Stimulated activated effector memory CD8-positive, alpha-beta T cell treated with anti-CD3 and anti-CD28 coated beads, Interleukin-12 subunit alpha, Interleukin-12 subunit beta, amount 100 ng/mL, for 72 hours (primary cell): ENCODE results near the gene CXCL14.

Experiments used
- ATAC-seq: fragments of 150-1000 bp; cut with Tn5 transposase; 2 replicates; pipeline ENCODE4 v1.10.0; 2021
- DNase-seq, 2 donors: peaks; one replicate each; pipeline ENCODE4 v3.0.0; 2021 to 2022; ENCODE audit warnings: low spot score in 2 of 2
- H3K27ac Mint-ChIP-seq: one replicate; pipeline ENCODE4 v1.8.0; 2022; ENCODE audit warnings: mild to moderate bottlenecking, mixed read lengths
- H3K36me3 Mint-ChIP-seq: one replicate; pipeline ENCODE4 v1.8.0; 2022; ENCODE audit warnings: mild to moderate bottlenecking, mixed read lengths
- H3K4me1 Mint-ChIP-seq: one replicate; pipeline ENCODE4 v1.8.0; 2022; ENCODE audit warnings: mixed read lengths
- H3K4me3 Mint-ChIP-seq: one replicate; pipeline ENCODE4 v1.8.0; 2022; ENCODE audit warnings: mild to moderate bottlenecking, mixed read lengths
- H3K9me3 Mint-ChIP-seq: one replicate; pipeline ENCODE4 v1.8.0; 2022; ENCODE audit warnings: mixed read lengths

Gene CXCL14

DNA sequence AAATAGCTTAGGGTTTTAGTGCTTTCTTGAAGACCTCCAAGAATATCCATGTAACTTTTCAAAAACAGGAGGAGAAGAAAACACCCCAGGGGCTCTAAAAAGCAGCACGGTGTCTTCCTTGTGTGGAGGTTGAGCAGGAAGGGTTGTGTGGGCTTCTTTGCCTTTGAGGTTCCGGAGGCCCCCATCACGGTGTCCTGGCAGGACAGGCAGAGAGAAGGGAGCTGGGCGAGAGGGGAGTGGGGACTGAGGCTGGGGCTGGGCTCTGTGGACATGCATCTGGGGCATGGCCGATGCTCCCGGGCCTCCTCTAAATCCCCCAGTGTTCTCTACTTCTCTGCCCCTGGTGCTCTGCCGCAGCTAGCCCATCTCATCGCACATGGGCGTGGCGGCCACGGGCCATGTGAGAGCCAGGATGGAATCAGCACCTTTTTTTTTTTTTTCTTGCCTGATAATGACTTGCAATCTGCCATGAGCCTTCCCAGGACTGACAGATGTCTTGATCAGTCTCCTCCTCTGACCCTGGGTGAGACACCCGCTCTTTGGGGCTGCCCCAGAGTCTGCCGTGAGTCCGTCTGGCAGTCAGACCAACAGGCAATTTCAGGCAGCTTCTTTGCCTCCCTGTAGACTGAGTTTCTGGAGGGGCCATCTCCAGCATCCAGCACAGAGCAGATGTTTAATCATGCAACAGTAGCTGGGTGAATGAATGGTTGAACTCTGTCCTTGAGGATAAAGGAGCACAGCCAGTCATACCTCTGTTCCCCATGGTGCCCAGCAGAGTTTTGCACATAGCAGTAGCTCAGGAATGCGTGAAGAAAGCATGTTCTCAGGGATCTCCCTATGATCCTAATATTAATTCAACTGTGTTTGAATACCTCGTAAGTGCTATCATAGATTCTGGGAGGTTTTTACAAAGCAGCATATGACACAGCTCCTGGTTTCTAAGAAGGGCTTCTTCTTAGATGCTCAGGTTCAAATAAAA is 12.1 kb downstream of the CXCL14 start:
- Mint-ChIP-seq H3K9me3 (no peaks in the 10 kb centered on the region), H3K36me3 (no peaks in the 10 kb centered on the region), H3K4me3 (no peak overlapping the region), H3K4me1 (peaks cover 6% of the 10 kb centered on the region), H3K27ac (no peak overlapping the region)
- DNase-seq (no peak), ATAC-seq (no peak)

DNA sequence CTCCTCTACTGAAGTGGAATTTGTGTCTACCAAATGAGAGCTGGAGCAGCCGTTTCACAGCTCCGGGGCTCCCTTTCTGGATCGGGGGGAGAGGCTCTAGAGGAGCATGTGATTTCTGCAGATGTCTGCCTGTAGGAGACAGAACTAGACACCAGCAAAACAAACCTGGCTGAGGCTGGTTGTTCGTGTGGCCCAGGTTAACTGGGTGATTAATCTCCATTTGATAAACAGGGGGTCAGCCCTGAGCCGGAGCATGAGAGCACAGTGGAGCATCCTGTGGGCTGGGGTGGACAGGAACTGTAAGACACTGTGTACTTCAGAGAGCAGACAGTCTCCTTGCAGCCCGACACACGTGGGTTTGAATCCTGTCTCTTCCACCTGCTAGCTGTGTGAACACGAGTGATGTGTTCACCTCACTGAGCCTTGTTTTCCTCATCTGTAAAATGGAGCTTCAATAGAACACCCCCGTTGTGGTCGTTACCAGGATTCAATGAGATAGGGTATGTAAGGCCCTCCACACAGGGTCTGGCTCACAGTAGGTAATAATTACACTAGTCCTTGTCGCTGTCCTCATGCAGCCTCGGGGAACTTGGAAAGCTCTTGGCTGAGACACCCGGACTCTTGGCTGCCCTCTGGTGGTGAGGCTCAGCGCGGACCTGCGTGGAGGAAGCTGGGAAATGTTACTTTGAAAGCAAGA is 12.9 kb downstream of the CXCL14 start:
- H3K36me3 Mint-ChIP-seq, result no peaks in the 10 kb centered on the region
- no peak overlapping the region for H3K27ac Mint-ChIP-seq
- no peaks in the 10 kb centered on the region for H3K9me3 Mint-ChIP-seq
- peaks cover 7% of the 10 kb centered on the region for H3K4me1 Mint-ChIP-seq
- DNase-seq, result peak; percentile 63 to 85
- ATAC-seq, result peak; percentile 51
- H3K4me3 Mint-ChIP-seq, result no peak overlapping the region

DNA sequence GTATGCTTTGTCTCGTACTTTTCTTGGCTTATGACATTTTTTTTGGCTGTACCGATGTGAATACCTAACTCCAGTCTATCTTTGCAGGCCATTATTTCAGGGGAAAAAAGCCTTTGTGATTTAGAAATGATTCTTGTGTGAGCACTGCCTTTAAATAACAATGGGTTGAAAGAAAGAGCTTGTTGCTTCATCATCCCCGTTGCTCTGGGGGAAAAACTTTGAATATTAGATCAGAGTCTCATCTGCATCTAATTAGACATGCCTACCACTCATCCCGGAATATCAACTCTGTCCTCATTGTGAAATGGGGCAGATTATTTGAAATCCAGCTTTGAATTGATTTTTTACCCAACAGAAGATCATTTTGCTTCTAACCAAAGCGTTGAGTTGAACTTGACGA is 13.5 kb downstream of the CXCL14 start:
- no peaks in the 10 kb centered on the region for H3K9me3 Mint-ChIP-seq
- DNase-seq, result no peak
- H3K36me3 Mint-ChIP-seq, result no peaks in the 10 kb centered on the region
- no peak overlapping the region for H3K27ac Mint-ChIP-seq
- H3K4me3 Mint-ChIP-seq, result no peak overlapping the region
- peaks cover 12% of the 10 kb centered on the region for H3K4me1 Mint-ChIP-seq
- no peak for ATAC-seq

DNA sequence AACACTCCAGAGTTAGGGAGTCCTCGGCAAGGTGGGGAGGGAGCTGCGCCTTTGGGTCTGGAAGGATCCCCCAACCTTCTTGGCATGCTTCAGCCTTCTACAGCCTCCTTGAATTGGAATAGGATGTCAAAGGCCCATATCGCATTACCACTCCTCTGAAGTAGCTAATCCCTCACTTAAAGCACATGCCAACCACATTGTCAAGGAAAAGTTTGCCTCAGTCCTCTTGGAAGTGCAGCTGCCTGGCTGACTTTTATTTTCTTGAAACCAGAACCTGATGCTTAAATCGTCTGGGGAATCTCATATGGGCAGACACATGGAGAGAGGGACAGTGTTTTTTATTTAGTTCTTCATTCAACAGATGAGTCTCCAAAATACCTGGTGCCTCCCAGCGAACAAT is 14.5 kb downstream of the CXCL14 start:
- H3K4me3 Mint-ChIP-seq, result no peak overlapping the region
- H3K4me1 Mint-ChIP-seq, result peaks cover 12% of the 10 kb centered on the region
- ATAC-seq (no peak), DNase-seq (no peak)
- no peaks in the 10 kb centered on the region for H3K9me3 Mint-ChIP-seq
- H3K36me3 Mint-ChIP-seq, result no peaks in the 10 kb centered on the region
- no peak overlapping the region for H3K27ac Mint-ChIP-seq

DNA sequence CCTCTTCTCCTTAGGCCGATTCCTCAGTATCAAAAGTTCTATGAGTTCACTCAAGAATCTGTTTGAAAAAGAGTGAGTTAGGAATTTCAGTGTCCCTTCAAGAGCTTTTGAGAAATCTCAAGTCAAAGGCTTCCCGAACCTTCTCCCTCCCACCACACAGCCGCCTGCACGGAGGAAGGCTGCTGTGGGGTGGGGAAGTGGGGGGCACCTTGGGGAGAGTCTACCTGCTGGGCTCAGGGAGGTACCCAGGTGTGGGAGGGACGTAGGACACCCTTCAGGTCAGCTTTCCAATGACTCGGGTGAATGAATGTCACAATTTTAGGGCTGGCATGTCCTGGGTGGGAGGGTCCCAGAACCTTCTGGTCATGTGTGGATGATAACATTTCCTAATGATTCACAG is 17.5 kb downstream of the CXCL14 start:
- Mint-ChIP-seq H3K4me3 (no peak overlapping the region), H3K27ac (no peak overlapping the region), H3K36me3 (no peaks in the 10 kb centered on the region), H3K4me1 (peaks cover 10% of the 10 kb centered on the region), H3K9me3 (no peaks in the 10 kb centered on the region)
- no peak for DNase-seq
- ATAC-seq, result no peak

DNA sequence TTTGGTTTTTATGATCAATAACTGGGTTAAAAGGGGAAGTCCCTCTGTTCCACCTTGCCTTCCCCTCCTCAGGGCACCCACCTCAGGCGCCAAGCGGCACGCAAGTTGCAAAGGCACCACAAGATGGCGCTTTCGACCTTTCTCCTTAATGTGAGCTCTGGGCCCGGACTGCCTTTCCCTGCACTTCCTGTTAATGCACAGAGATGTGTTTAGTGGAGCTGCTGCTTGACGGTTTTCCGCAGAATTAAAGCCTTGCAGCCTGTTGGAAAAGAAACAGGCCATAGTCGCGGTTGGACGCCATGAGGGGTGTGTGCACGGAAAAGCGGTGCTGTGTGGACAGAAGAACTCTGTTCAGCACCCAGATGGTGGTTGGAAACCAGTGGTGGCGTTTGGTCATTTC is 17.9 kb downstream of the CXCL14 start:
- peaks cover 6% of the 10 kb centered on the region for H3K4me1 Mint-ChIP-seq

DNA sequence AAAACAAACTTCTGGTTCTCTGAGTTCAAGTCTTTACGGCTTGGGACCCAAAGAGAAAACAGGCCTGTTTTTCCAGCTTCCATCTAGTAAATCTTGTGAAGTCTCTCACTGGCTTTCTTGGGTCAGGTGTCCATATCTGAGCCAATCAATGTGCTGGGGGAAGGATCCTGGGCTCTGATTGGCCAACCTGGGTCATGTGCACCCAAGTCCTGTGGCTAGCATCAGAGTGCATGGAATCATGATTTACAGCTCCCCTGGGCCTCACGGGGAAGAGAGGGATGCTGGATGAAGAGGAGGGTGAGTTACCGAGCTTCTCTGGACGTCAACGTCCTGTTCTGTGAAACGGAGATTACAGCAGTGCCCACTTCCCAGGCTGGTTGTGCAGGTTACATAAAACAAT is 19.4 kb downstream of the CXCL14 start:
- no peak overlapping the region for H3K4me3 Mint-ChIP-seq
- ATAC-seq (no peak), DNase-seq (no peak)
- H3K36me3 Mint-ChIP-seq, result no peaks in the 10 kb centered on the region
- no peaks in the 10 kb centered on the region for H3K9me3 Mint-ChIP-seq
- no peak overlapping the region for H3K27ac Mint-ChIP-seq
- peaks cover 6% of the 10 kb centered on the region for H3K4me1 Mint-ChIP-seq

More for the DNA sequence above, 17.9 kb downstream of the CXCL14 start:
- H3K36me3 Mint-ChIP-seq, result no peaks in the 10 kb centered on the region
- no peaks in the 10 kb centered on the region for H3K9me3 Mint-ChIP-seq
- H3K4me3 Mint-ChIP-seq, result no peak overlapping the region
- ATAC-seq, result peak; percentile 82
- no peak overlapping the region for H3K27ac Mint-ChIP-seq
- peak; percentile 45 to 82 for DNase-seq

DNA sequence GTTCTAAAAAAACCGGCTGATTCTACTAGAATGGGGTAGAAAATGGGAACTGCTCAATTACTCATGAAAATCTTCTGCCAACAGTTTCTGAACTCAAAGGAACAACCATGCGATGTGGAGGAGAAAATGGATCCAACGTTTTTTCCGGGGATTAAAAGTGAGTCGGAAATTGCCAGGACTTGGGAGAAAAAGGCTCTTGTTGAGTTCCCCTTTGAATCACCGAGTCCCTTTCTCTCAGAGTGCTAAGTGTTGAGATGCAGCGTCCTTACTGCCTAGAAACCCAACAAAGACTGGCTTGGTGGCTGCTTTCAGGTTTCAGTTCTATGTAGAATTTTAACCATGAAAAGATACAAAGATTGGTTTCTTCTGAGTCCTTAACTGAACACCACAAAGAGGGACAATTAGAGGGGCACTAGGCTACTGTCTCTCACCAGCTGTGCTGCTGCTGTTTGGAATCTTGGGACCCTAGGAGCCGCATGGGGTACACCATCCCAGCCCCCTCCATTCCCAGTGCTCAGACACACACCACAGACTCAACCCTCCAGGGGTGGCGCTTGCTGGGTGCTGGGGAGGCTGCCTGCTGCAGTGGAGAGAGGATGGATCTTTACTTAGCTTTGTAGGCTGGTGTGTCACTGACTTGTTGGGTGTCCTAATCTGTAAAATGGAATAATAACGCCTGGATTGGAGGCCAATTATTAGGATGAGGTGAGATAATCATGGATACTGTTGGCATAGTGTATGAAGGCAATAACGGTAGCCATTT is 21.5 kb downstream of the CXCL14 start:
- ATAC-seq, result no peak
- H3K27ac Mint-ChIP-seq, result no peak overlapping the region
- no peaks in the 10 kb centered on the region for H3K36me3 Mint-ChIP-seq
- no peak overlapping the region for H3K4me3 Mint-ChIP-seq
- H3K4me1 Mint-ChIP-seq, result peaks cover 6% of the 10 kb centered on the region
- H3K9me3 Mint-ChIP-seq, result no peaks in the 10 kb centered on the region
- DNase-seq, result no peak

DNA sequence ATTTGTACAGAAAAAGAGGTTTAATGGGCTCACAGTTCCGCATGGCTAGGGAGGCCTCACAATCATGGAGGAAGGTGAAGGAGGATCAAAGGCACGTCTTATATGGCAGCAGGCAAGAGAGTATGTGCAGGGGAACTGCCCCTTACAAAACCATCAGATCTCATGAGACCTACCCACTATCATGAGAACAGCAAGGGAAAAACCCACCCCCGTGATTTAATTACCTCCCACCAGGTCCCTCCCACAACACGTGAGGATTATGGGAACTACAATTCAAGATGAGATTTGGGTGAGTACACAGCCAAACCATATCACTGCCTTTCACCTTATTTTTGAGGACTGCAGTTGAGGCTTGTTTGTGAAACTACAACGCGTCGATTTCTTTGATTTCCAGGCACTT is 22.2 kb downstream of the CXCL14 start:
- H3K4me1 Mint-ChIP-seq, result peaks cover 6% of the 10 kb centered on the region
- DNase-seq (no peak), ATAC-seq (no peak)
- no peaks in the 10 kb centered on the region for H3K9me3 Mint-ChIP-seq
- no peak overlapping the region for H3K4me3 Mint-ChIP-seq
- no peaks in the 10 kb centered on the region for H3K36me3 Mint-ChIP-seq
- H3K27ac Mint-ChIP-seq, result no peak overlapping the region

DNA sequence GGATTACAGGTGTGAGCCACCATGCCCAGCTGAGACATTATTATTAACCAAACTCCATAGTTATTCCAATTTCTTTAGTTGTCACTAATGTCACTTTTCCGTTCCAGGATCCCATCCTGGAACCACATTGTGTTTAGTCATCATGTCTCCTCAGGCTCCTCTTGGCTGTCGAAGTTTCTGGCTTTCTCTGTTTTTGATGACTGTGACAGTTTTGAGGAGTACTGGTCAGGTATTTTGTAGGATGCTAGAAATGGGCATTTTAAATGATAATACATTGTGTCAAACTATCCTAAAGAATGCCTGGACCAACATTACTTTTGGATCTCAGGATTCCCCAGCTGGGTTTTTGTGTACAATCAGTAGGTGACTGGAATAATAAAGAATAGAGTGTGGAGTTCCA is 23.3 kb downstream of the CXCL14 start:
- Mint-ChIP-seq H3K4me1 (peaks cover 1% of the 10 kb centered on the region), H3K9me3 (no peaks in the 10 kb centered on the region), H3K4me3 (no peak overlapping the region), H3K27ac (no peak overlapping the region), H3K36me3 (no peaks in the 10 kb centered on the region)
- no peak for DNase-seq
- no peak for ATAC-seq

DNA sequence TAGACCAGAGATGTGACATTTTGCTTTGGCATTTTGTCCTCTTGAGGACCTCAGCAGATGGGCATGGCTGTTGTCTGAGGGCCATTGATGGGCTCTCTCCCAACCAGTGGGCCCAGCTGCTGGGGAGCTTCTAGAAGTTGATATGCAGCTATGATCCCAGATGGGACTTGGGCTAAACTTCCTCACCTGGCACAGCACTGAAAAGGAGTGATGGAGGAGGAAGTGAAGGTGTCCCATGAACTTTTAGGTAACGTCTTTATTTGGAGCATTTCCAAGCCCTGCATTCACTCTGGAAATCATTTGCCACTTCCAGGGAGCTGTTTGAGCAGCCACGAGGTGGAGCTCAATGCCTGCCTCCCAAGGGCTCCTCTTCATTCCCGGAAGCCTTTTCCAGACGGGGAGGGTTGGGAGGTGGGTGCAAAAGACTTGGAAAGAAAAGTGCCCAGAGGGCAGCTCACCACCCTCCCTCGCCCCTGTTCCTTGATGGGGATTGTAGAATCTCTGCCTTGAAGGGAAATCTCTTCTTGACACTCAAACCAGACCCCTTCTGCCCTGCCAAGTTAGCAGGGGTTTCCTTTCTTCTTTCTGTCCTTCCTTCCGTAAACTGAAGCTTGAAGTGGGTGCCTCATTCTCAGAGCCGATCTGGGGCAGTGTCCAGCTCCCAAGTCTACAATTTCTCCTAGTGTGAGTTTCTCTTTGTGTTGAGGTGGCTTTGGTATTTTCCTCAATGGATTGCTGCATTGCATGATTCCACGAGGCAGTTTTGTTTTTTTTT is 24.9 kb downstream of the CXCL14 start:
- Mint-ChIP-seq H3K9me3 (no peaks in the 10 kb centered on the region), H3K27ac (no peak overlapping the region), H3K36me3 (no peaks in the 10 kb centered on the region), H3K4me3 (no peak overlapping the region), H3K4me1 (no peaks in the 10 kb centered on the region)
- DNase-seq (no peak), ATAC-seq (no peak)

DNA sequence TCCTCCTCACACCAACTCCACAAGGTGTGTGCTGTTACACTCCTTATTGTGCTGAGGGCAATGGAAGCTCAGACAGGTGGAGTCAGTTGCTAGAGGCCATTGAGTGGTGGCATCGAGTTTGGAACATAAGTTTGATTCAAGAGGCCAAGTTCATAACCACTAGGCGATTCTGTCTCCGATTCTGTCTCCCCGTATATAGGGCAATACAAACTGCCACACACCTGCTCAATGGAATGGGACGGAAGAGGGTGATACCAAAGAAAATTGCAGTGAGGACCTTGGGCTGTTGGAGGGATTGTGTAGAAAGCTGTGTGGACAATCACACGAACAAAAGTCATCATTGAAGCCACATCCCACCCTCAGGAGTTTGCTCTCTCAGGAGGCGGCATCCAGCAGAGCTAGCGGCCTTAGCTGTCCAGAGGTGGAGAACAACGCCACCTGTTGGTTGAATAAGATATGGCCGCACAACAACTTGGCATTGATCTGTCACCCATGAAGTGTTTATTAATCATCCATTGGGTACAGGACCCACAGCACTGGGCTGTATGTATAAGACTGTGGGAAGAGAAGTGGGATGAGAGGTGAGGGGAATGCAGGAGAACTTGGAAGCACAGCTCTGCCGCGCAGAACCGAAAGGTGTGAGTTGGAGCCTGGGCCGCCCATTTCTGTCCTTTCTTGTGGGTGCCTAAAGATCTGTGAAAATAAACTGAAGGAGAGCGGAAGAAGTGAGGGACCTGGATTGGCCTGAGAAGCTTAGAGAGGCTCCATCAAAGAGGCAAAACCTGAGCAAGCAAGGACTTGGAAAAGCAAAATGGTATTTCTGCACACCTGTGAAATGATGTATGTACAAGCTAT is 27.0 kb downstream of the CXCL14 start:
- DNase-seq, result peak; percentile 45 to 78
- Mint-ChIP-seq H3K27ac (no peak overlapping the region), H3K36me3 (no peaks in the 10 kb centered on the region), H3K9me3 (no peaks in the 10 kb centered on the region), H3K4me1 (no peaks in the 10 kb centered on the region), H3K4me3 (no peak overlapping the region)
- ATAC-seq, result peak; percentile 75

DNA sequence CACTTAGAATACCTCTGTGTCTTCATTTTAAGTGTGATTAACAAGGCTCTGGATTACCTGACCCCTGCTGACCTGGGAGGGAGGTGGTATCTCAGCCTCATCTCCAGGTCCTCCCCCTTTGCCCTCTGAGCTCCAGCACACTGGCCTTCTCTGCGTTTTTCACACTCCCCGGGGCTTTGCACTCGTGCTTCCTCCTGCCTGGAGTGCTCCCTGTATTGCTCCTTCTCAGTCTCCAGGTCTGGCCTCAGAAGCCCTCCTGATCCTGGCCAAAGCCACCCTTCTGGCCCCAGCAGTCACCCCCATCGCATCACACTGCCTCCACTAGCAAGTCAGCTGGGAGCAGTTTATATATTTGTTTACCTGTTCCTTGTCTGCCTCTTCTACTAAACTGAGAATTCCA is 29.4 kb downstream of the CXCL14 start:
- no peak overlapping the region for H3K27ac Mint-ChIP-seq
- DNase-seq (no peak), ATAC-seq (no peak)
- H3K4me1 Mint-ChIP-seq, result peaks cover 3% of the 10 kb centered on the region
- H3K36me3 Mint-ChIP-seq, result no peaks in the 10 kb centered on the region
- no peaks in the 10 kb centered on the region for H3K9me3 Mint-ChIP-seq
- no peak overlapping the region for H3K4me3 Mint-ChIP-seq

DNA sequence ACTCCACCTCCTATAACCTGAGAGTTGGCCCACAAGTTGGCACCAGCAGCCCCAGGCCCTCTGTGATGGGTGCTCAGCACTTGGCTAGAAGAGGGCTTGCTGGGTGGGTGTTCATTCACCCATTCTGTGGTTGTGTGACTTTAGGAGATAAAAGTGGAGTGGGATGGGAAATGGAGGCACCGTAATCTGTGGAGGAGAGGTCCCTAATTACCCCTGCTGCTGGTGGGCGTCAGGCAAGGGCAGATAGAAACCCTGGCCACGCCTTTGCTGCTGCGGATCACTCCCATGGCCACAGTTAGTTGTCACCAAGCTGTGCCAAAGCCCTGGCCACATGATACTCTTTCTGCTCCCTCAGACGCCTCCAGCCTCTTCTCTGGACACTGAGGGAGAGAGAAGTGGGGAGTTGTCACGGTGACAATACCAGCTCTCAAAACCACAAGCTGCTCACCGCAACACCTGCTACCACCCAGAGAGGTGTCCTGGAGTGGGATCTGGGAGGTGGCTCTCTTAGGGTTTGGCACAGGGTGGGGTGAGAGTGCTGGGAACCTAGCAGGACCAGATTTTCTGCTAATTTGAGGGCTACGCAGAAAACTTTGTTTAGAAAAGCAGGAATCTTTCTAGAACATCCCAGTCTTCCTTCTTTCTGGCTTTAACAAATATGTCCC is 31.1 kb downstream of the CXCL14 start:
- no peak for DNase-seq
- Mint-ChIP-seq H3K9me3 (no peaks in the 10 kb centered on the region), H3K4me3 (no peak overlapping the region), H3K36me3 (no peaks in the 10 kb centered on the region), H3K4me1 (peaks cover 15% of the 10 kb centered on the region), H3K27ac (no peak overlapping the region)
- ATAC-seq, result no peak
